Jurkat, Clone E6-1 (cell line): ENCODE data around the gene LETM1. TPM values are rescaled to one million over a fixed set of nuclear protein-coding genes. Genes with fewer than 3 reads are reported as not detected.

Source experiments
- DNase-seq: peaks from one replicate; pipeline ENCODE4 v3.0.0-alpha.2; 2011; ENCODE audit warnings: low read depth, low spot score
- H3K4me3 ChIP-seq: 2 replicates; pipeline ENCODE4 v1.5.1; 2011; ENCODE audit warnings: mild to moderate bottlenecking, low read length, control low read depth, moderate library complexity
- polyA plus RNA-seq: library from polyadenylated mRNA; unstranded; fragments of >200 nt; gene quantifications from one replicate; pipeline ENCODE4 v1.2.1, GENCODE V29; 2012; ENCODE audit warnings: missing spikeins; ENCODE audit not compliant: insufficient read length, insufficient read depth

The LETM1 gene
- polyA plus RNA-seq: 39.3 TPM

DNA sequence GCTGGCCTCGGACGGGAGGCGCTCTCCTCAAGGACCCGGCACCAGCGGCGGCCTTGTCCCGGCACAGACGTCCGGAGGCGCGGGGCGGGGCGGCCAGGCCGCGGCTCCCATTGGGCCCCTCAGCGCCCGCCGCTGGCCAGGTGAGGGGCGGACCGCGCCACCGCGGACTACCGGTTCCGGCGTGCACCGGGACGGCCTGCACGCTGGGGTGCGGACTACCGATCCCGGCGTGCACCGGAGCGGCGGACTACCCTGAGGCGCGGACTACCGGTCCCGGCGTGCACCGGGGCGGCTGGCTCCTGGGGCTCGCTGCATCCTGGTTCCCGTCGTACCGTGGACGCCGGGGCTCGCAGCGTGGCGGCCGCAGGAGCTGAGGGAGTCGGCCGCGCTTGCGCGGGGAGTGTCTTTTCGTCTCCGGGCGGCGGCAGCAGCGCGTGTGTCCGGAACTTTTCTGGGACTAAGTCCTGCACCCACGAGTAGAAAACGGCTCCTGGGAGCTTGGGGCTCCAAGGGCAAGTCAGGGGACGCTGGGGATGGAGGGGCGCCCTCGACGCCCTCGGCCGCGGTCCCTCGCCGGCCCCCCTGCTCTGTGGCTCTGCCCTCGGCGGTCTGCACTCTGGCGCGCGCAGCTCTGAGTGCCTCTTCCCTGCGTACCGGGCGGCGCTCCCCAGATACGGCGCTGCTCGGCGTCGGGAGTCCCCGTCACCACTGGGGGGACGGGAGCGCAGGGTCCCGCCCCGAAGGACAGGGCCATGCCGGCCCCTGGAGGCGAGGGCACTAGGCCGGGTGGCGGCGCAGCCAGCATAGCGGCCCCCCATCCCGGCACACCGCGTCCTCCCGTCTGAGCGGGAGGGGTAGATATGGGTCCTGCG lies at the start of gene LETM1:
TSS of gene LETM1 (minus strand) at position 86 of the 872 bp plus-strand sequence. CDS start 206 bp downstream, outside the sequence.
- H3K4me3 ChIP-seq: peak within 1 kb of the TSS; percentile 74
- DNase-seq: peak; percentile 89

DNA sequence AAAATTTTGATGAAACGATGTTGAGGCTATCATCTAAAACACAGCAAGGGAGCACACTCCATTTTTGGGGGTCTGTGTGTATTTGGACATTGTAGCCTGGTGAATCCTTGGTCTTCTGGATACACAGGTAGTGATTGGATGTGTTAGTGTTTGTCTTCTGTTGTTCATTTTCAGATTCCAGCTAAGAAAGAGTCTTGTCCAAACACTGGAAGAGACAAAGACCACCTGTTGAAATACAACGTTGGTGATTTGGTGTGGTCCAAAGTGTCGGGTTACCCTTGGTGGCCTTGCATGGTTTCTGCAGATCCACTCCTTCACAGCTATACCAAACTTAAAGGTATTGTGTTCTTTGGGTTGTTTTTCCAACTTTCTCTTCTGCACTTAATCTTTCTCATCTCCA lies 48.1 kb upstream of the LETM1 start:
- DNase-seq: no peak
- no peak overlapping the region for H3K4me3 ChIP-seq

DNA sequence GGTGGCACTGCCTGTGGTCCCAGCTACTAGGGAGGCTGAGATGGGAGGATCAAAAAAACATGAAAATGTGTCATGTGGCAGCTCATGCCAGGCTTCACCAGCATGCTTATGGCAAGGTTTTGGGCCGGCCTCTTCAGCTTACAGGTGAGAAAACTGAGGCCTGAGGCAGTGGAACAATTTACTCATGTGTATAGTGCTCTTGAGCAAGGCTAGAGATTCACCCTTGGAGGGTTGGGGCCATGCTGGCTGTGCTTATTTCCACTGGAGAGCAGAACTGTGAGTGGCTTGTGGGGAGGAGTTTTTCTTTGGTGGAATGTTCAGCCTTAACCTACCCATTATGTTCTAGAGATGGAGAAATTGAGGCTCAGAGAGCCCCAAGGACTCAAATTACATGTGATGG lies 47.1 kb upstream of the LETM1 start:
- no peak overlapping the region for H3K4me3 ChIP-seq
- no peak for DNase-seq

DNA sequence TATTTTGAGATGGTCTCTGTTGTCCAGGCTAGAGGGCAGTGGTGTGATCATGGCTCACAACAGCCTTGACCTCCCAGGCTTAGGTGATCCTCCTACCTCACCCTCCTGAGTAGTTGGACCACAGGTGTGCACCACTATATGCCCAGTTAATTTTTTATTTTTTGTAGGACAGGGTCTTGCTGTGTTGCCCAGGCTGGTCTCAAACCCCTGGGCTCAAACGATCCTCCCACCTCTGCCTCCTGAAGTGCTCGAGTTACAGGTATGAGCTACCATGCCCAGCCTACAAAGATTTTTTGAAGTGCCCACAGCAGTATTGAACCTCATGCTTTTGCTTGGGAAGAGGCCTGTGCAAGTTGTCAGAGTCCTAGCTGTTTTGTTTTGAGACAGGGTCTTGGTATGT lies 46.3 kb upstream of the LETM1 start:
- DNase-seq: no peak
- no peak overlapping the region for H3K4me3 ChIP-seq

DNA sequence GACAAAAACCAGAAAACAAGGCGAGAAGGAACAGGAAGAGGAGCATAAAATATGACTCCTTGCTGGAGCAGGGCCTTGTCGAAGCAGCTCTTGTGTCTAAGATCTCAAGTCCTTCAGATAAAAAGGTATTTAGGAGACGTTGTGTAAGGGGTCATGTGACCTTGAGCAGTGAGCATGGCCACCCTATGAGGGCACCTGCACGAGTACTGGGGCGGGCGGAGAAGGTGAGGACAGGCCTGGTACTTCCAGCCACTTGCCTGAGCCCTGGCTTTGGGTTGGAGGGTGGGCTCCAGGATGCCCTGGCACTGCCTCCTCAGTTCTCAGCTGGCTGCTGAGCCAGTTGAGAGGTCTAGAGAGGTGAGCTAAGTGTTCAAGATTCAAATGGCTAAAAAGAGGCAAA lies 45.2 kb upstream of the LETM1 start:
- H3K4me3 ChIP-seq: no peak overlapping the region
- DNase-seq: no peak

DNA sequence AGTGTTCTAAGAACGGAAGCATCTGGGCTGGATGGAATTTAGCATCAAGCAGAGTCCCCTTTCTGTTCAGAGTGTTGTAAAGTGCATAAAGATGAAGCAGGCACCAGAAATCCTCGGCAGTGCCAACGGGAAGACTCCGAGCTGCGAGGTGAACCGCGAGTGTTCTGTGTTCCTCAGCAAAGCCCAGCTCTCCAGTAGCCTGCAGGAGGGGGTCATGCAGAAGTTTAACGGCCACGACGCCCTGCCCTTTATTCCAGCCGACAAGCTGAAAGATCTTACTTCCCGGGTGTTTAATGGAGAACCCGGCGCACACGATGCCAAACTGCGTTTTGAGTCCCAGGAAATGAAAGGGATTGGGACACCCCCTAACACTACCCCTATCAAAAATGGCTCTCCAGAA lies 44.7 kb upstream of the LETM1 start:
- no peak for DNase-seq
- no peak overlapping the region for H3K4me3 ChIP-seq

DNA sequence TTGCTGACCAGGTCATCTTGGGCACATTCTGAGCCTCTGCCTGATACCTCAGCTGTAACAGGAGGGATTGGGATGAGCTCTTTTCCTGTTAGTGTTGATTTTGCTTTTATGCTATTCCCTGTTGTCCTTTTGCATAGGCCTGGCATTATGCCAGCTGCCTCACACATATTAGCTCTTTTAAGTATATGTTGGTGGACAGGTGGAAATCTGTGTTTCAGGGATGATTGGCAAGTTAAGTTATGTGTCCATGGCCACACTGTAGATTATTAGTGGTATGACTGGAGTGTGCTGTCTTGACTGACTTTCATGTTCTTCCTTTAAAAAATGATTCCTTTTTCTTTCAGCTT lies 44.1 kb upstream of the LETM1 start:
- DNase-seq: no peak
- H3K4me3 ChIP-seq: no peak overlapping the region

DNA sequence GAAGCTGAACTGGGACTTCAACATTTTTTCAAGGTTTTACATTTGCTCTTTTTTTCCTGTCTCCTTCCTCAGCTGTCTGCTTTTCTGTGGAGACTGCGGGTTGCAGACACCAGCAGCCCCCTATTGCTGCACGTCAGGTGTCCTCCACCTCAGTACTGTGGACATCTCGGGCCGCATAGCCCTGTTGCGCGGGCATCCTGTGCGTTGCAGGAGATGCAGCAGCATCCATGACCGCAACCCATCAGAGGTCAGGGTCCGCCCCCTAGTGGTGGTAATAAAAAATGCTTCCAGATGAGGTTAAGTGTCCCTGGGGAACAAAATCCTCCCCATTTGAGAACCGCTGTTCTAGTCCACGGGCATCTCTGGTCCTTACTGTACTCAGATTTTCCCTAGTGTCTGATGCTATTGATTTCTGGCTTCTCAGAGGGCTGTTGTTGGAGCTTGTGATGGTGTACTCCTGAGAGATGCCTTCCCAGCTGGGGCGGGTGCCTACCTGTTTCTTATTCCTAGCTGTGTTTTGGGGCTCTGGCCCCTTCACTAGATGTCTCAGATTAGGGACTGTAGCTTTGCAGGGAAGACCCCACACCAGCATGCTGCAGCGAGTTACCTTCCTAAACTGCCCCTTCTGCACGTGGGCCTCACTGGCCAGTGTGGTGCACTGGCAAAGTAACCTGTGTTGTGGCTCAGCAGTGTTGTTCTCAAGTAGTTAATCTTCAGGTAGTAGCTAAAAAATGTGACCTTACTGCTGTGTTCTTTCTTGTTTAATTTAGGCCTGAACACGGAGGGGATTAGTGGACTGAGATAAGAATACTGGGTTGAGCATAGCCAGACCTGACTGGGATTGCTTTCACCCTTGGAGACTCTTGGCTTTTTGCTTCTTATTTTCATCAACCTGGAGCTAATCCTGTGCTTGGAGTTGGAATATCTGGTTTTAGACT lies 43.5 kb upstream of the LETM1 start:
- no peak overlapping the region for H3K4me3 ChIP-seq
- DNase-seq: peak; percentile 60

DNA sequence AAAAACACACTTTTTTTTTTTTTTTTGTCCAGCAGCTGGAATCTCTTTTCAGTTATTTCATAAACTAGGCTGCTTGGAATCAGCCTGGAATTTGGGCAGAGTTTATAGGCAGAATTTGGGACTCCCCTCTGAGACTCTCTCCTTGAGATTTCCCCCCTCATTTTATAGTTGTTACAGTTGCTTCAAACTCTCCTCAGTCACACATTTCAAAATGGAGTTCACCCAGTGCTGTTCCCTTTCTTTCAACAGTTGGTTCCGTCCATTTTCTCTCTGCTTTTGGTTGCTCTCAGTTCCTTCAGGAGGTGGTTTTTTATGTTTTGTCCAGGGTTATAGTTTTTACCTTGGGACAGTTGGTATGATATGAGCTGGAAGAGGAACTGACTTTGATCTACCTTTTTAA lies 42.7 kb upstream of the LETM1 start:
- H3K4me3 ChIP-seq: no peak overlapping the region
- no peak for DNase-seq

DNA sequence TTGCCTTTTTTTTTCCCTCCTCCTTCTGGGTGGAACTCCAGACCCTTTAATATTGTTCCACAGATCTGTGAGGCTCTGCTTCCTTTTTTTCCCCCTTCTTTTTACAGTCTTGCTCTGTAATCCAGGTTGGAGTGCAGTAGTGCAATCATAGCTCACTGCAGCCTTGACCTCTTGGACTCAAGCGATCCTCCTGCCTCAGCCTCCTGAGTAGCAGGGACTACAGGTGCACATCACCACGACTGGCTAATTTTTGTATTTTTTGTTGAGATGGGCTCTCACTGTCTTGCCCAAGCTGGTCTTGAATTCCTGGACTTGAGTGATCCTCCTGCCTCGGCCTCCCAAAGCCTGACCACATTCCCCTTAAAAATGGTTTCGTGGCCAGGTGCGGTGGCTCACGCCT lies 42.1 kb upstream of the LETM1 start:
- no peak overlapping the region for H3K4me3 ChIP-seq
- no peak for DNase-seq

DNA sequence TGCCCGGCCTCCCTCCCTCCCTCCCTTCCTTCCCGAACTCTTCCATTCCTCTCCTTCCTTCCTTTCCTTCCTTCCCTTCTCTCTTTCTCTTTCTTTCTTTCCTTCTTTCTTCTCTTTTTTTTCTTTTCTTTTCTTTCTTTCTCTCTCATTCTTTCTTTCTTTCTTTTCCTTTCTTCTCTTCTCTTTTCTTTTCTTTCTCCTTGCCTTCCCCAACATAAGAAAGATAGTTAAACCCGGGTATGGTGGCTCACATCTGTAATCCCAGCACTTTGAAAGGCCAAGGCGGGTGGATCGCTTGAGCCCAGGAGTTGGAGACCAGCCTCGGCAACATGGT lies 40.7 kb upstream of the LETM1 start:
- DNase-seq: no peak
- no peak overlapping the region for H3K4me3 ChIP-seq

DNA sequence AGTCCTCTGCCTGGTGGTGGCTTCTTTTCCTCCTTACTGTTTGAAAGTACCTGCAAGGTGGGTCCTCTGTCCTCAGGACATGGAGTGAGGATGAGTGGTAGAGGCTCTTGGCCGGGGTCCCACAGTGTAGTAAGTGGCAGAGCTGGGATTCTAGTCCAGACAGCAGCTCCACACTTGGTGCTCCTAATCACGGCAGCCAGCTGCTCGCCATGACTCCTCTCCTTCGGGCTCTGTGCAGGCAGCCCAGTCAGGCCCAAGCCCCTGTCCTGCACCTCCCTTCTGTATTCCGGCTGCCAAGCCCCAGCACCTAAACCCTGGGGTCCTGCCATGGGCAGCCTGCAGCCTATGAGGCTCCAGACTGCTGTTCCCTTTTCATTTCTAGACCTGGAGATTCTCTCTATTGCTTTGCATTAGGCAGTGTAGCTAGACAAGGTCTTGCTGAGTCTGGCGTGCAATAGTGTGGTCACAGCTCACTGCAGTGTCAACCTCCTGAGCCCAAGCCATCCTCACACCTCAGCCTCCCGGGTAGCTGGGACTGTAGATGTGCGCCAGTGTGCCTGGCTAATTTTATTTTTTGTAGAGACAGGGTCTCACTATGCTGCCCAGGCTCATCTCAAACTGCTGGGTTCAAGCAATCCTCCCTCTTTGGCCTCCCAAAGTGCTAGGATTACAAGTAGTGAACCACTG lies 40.2 kb upstream of the LETM1 start:
- no peak for DNase-seq
- no peak overlapping the region for H3K4me3 ChIP-seq

DNA sequence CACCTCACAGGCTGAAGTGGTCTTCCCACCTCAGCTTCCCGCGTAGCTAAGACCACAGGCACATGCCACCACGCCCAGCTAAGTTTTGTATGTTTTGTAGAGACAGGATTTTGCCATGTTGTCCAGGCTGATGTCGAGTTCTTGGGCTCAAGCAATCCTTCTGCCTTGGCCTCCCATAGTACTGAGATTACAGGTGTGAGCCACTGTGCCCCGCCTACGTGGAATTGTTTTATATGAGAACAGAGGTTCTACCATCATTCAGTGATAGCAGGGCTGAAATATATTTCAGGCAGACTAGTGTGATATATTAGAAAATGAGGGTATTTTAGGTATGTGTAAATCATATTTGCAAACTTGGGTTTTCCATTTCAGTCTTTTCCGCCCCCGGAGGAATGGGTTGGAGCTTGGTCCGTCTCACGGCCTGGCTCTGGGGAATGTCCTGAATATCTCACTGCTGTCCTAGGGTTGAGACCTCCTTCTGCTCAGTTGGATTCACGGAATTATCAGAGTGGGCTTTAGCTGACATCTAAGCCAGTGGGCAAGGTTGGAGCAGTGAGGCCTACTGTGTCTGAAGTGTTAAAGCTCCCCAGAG lies 35.1 kb upstream of the LETM1 start:
- H3K4me3 ChIP-seq: no peak overlapping the region
- DNase-seq: no peak

DNA sequence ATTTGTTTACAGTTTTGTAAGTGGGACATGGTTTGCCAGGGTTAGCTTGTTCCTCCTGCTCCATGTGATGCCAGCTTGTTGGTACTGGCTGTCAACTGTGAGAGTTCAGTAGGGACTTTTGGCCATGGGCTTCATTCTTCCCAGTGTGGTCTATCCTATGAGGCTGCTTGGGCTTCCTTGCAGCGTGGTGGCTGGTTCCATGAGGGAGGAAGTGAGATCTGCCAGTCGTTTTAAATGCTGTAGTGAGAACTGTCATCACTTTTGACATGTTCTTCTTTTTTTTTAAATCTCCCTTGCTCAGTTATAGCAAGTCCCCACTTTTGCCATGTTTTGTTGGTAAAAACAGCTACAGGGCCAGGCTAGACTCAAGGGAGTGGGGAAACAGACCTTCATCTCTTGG lies 31.1 kb upstream of the LETM1 start:
- no peak overlapping the region for H3K4me3 ChIP-seq
- no peak for DNase-seq

DNA sequence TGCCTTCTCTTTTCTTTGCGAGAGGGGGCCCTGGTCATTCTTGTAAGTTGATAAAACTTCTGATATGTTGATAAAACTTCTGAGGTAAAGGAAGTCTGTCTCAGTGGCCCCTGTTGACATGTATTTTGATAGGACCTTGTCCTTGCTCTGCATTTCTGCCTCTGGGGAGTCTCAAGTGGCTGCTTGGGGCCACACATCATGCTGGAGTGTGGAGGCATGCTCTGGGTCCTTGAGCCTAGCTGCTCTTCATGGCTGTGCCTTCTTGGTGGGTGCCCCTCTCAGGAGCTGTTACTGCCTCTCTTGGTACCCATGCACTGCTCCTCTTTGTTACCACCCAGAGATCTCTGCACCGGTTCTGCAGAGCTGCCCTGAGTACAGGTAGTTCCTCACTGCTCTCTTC lies 29.5 kb upstream of the LETM1 start:
- no peak for DNase-seq
- no peak overlapping the region for H3K4me3 ChIP-seq

DNA sequence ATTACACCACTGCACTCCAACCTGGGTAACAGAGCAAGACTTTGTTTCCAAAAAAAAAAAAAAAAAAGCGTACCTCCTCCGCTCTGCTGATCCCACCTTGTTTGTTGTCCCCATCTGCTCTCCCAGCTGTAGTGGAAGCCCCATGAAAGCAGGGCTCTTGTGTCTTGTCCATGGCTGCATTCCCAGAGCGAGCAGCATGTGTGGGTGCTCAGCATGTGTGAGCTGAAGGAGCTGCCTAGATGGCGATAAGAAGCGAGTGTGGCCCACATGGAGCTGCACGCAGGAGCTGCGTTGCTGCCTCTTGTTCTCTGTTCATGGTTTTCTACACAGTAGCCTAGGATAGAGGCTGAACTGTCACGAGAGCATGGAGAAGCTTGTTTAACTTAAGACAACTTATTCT lies 27.6 kb upstream of the LETM1 start:
- no peak for DNase-seq
- no peak overlapping the region for H3K4me3 ChIP-seq

DNA sequence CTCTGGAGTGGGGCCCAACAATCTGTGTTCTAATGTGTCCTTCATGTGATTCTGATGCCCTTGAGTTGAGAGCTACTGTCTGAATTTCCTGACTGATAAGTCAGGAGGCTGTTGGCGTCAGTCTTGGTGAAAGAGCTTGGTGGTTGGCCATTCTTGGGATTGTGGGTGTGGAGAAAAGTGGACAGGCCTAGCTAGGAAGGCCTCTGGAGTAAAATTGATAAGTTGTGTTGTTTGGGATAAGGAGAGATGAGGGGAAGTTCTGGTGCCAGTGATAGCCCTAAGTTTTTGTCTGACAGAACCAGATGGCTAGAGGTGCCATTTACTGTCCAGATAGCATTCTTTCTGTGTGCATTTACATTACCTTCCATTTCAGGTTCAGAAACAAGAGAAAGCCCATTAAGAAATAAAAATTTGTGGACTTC lies 26.9 kb upstream of the LETM1 start:
- DNase-seq: no peak
- H3K4me3 ChIP-seq: no peak overlapping the region

DNA sequence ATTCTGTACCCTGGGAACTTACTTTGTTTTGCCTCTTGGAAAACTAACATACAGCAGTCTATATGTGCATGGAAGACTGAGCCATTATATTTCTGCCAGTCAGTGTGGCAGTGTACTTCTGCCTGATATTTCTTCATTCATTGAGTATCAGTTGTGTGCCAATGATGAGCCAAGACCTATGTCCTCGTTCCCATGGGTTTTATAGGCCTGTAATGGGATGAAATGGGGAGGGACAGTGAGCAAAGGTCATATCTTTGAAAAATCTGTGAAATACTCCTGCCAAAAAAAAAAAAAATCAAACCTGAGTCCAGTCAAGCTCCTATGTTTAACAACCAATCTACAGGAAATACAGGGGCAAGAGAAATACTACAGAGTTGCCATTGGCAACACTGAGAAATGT lies 24.4 kb upstream of the LETM1 start:
- DNase-seq: no peak

DNA sequence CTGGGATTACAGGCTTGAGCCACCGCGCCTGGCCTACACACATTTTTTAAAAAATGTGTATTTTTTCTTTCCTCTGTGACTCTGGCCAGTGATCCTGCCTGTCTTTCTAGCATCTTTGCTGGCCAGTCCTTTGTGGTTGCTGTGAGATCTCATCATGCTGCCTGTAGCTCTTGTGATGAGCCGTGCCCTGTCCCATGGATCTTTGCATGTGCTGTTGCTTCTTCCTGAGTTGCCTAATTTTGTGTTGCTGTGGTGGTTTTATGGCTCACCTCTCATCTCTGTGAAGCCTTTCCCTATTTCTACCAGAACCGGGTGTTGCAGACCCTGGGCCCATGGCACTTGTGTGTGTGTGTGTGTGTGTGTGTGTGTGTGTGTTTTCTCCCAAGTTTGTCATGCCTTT lies 23.5 kb upstream of the LETM1 start:
- no peak overlapping the region for H3K4me3 ChIP-seq
- no peak for DNase-seq

More for the DNA sequence above, 24.4 kb upstream of the LETM1 start:
- H3K4me3 ChIP-seq: no peak overlapping the region
